IgD-negative memory B cell (primary cell): ENCODE results near the gene MYO1E. TPM values are rescaled to one million over a fixed set of nuclear protein-coding genes. Genes with fewer than 3 reads are reported as not detected.

ENCODE experiments used
- H3K27ac Mint-ChIP-seq, 3 donors: one replicate each; pipeline ENCODE4 v1.8.0; 2020 to 2022; ENCODE audit warnings: mild to moderate bottlenecking in 3 of 3, mixed read lengths in 3 of 3, moderate library complexity in 1 of 3
- H3K27me3 Mint-ChIP-seq: one replicate; pipeline ENCODE4 v1.8.0; 2021; ENCODE audit warnings: mixed read lengths
- H3K36me3 Mint-ChIP-seq: one replicate; pipeline ENCODE4 v1.8.0; 2020; ENCODE audit warnings: mild to moderate bottlenecking, mixed read lengths
- H3K4me1 Mint-ChIP-seq, 3 donors: one replicate each; pipeline ENCODE4 v1.8.0; 2020 to 2022; ENCODE audit warnings: mixed read lengths in 3 of 3, mild to moderate bottlenecking in 1 of 3
- H3K4me3 Mint-ChIP-seq, 4 donors: one replicate each; pipeline ENCODE4 v1.8.0; 2020 to 2022; ENCODE audit warnings: mild to moderate bottlenecking in 4 of 4, mixed read lengths in 4 of 4, moderate library complexity in 3 of 4
- H3K9me3 Mint-ChIP-seq, 3 donors: one replicate each; pipeline ENCODE4 v1.8.0; 2020 to 2021; ENCODE audit warnings: mixed read lengths in 3 of 3, mild to moderate bottlenecking in 1 of 3
- polyA plus RNA-seq: library from polyadenylated mRNA; unstranded; fragments of 300-500 nt; fragmentation: Illumina TruSeq; gene quantifications from one replicate; pipeline ENCODE4 v1.2.3, GENCODE V29; 2021

MYO1E gene
- polyA plus RNA-seq, 1 donor from 2014 or later, result 27.4 TPM

DNA sequence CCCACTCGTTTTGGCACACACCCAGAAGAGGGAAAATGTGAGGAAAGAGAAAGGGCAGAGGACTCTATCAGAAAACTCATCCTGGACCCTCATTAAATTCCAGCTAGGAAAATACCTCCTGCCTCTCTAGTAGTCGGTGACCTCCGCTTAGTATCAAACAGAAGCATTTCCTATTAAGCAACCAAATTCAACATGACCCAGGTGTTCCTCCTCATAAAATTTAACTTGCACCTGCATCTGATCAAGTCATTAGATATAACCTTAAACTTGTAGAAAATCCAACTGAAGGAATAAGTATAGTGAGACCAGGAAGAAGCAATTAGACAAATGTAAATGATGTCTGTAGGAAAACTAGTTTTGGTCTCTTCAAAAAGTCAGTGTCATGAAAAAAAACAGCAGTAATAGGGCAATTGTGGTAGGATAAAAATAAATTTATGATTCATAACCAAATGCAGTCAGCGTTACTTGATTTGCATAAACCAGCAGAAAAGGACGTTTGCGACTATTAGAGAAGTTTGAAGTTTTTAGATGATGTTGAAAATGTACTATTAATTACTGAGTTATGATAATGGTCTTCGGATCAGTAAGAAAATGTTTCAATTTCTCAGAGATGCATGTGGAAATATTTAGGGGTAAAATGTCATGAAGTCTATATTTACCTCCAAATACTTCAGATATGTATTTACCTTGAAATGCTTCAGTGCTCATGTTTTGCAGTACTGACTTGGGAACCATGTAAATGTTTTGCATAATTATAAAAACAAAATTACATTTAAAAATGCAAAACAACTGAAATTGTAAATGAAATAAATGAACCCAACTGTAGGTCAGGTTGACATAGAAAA is 121.4 kb downstream of the MYO1E start:
- Mint-ChIP-seq H3K4me1 (peaks cover 33 to 46% (median 35%) of the 10 kb centered on the region in 3 donors), H3K27me3 (peaks cover 6% of the 10 kb centered on the region), H3K27ac (peak overlapping the region; percentile 64 to 90 (median 84)), H3K4me3 (peak overlapping the region; percentile 62 to 93 (median 78)), H3K36me3 (peaks cover 4% of the 10 kb centered on the region), H3K9me3 (no peaks in the 10 kb centered on the region)

- Mint-ChIP-seq H3K4me1 (peaks cover 33 to 41% (median 37%) of the 10 kb centered on the region in 3 donors), H3K27ac (peak overlapping the region in 1 of 3 donors; percentile 85), H3K36me3 (peaks cover 4% of the 10 kb centered on the region), H3K9me3 (no peaks in the 10 kb centered on the region), H3K27me3 (peaks cover 6% of the 10 kb centered on the region), H3K4me3 (peak overlapping the region in 3 of 4 donors; percentile 25 to 87 (median 48))
Observed at GRCh38 chr15:59250249-59250648, 122.4 kb downstream of the MYO1E start.

GRCh38 chr15:59249816-59250215 is 122.9 kb downstream of the MYO1E start:
- Mint-ChIP-seq H3K4me3 (peak overlapping the region in 3 of 4 donors; percentile 48 to 87 (median 49)), H3K36me3 (peaks cover 4% of the 10 kb centered on the region), H3K27me3 (peaks cover 6% of the 10 kb centered on the region), H3K9me3 (no peaks in the 10 kb centered on the region), H3K27ac (peak overlapping the region in 1 of 3 donors; percentile 85), H3K4me1 (peaks cover 33 to 41% (median 37%) of the 10 kb centered on the region in 3 donors)

DNA sequence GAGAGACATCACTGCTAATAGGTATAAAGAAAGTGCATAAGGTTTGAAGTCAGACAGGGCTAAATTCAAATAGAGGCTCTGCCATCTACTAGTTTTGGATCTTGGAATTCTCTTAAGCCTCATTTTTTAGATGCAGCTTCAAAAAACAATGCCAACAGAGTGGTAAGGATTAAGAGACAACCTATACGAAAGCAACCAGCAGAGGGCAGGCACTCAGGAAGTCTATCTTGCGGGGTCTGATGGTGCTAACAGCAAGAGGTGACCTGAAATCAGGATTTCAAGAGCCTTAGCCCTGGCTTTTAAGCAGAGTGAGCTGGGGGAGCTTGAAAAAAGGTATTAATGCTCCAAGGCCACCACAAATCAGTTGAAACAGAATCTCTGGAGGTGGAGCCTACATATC is 125.3 kb downstream of the MYO1E start:
- Mint-ChIP-seq H3K27me3 (peaks cover 4% of the 10 kb centered on the region), H3K27ac (peak overlapping the region in 1 of 3 donors; percentile 56), H3K9me3 (no peaks in the 10 kb centered on the region), H3K36me3 (peaks cover 2% of the 10 kb centered on the region), H3K4me3 (peak overlapping the region in 1 of 4 donors; percentile 55), H3K4me1 (peaks cover 29 to 43% (median 29%) of the 10 kb centered on the region in 3 donors)

DNA sequence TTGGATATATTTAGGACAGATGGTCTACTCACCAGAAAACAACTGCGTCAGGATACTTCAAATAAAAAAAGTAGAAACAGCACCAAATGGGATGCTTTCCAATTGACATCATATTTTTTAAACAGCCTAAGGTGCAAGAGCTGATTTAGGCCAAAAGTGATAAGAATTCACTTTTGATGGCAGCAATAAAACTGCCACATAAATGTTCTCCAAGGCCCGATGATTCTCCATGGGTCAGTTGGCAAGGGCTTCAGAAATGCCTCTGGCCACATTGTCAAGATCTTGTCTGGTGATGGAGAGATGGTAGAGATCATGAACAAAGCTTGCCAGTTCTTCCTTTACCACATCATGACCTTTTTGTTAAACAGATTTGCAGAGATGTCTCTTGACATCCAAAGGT is 127.1 kb downstream of the MYO1E start:
- no peak overlapping the region for H3K27ac Mint-ChIP-seq
- H3K4me3 Mint-ChIP-seq, result no peak overlapping the region
- peaks cover 20 to 32% (median 22%) of the 10 kb centered on the region in 3 donors for H3K4me1 Mint-ChIP-seq
- peaks cover 4% of the 10 kb centered on the region for H3K36me3 Mint-ChIP-seq
- H3K9me3 Mint-ChIP-seq, result no peaks in the 10 kb centered on the region
- H3K27me3 Mint-ChIP-seq, result peaks cover 4% of the 10 kb centered on the region

GRCh38 chr15:59244337-59244736 is 128.3 kb downstream of the MYO1E start:
- Mint-ChIP-seq H3K4me3 (no peak overlapping the region), H3K27ac (no peak overlapping the region), H3K9me3 (no peaks in the 10 kb centered on the region), H3K36me3 (peaks cover 4% of the 10 kb centered on the region), H3K27me3 (no peaks in the 10 kb centered on the region), H3K4me1 (peaks cover 11 to 28% (median 12%) of the 10 kb centered on the region in 3 donors)

- Mint-ChIP-seq H3K27me3 (no peaks in the 10 kb centered on the region), H3K36me3 (peaks cover 4% of the 10 kb centered on the region), H3K27ac (no peak overlapping the region), H3K4me1 (peaks cover 11 to 26% (median 13%) of the 10 kb centered on the region in 3 donors), H3K9me3 (no peaks in the 10 kb centered on the region), H3K4me3 (no peak overlapping the region)
Observed at GRCh38 chr15:59243622-59244021, 129.0 kb downstream of the MYO1E start.

DNA sequence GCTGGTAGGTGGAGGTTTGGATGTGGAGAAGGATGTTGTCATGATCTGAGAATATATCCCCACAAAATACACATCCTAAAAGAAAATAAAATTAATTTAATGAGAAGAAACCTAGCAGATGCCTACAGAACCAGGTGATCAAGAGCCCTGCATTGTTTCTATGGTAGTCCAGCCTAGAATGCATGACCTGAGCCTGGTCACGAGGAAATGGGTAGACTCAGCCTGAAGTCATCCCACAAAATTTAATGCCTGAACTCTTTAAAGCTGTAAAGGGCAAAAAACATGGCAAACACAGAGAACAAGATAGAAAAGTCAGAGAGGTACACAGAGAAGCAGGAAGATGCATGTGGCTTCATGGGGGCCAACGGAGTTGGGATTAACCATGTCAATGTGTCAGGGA is 130.0 kb downstream of the MYO1E start:
- H3K36me3 Mint-ChIP-seq, result peaks cover 4% of the 10 kb centered on the region
- no peak overlapping the region for H3K4me3 Mint-ChIP-seq
- H3K9me3 Mint-ChIP-seq, result no peaks in the 10 kb centered on the region
- peaks cover 15 to 27% (median 19%) of the 10 kb centered on the region in 3 donors for H3K4me1 Mint-ChIP-seq
- H3K27me3 Mint-ChIP-seq, result no peaks in the 10 kb centered on the region
- no peak overlapping the region for H3K27ac Mint-ChIP-seq

DNA sequence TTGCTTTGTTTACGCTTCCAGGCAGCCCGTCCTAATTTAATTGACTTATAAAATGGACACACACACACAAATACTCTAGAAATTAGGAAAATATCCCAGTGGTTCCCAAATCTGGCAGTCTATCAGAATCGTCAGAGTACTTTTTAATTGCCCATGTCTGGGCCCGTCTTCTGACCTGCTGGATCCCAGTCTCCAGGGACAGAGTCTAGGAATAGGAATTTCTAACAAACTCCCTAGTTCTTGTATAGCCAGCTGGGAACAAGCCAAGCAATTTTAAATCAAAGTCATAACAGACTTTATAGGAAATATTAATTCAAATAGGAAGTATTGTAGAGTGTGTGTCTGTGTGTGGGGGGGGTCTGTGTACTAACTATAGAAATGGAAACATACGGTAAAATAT is 132.6 kb downstream of the MYO1E start:
- H3K4me1 Mint-ChIP-seq, result peaks cover 26 to 35% (median 26%) of the 10 kb centered on the region in 3 donors
- no peak overlapping the region for H3K4me3 Mint-ChIP-seq
- H3K27me3 Mint-ChIP-seq, result no peaks in the 10 kb centered on the region
- peak overlapping the region in 1 of 3 donors; percentile 25 for H3K27ac Mint-ChIP-seq
- peaks cover 4% of the 10 kb centered on the region for H3K36me3 Mint-ChIP-seq
- H3K9me3 Mint-ChIP-seq, result no peaks in the 10 kb centered on the region

DNA sequence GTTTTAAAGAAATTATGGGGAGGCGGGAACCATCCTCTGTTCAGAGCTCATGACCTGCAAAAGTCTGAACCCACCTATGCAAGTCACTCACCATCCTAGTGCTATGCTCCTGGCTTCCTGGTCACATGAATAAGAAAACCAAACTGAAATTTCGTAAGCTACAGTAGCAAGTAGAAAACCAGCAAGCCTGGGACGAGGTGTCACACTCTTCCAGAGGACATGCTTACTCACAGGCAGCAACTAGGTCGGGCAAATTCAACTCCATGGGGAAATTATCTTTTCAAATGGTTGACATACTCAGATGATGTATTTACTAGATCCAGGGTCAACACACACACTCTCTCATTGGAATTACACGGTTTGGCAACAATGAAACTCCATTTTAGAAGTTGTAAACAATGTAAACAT is 134.7 kb downstream of the MYO1E start:
- H3K9me3 Mint-ChIP-seq, result no peaks in the 10 kb centered on the region
- H3K4me3 Mint-ChIP-seq, result peak overlapping the region in 3 of 4 donors; percentile 35 to 71 (median 62)
- H3K27ac Mint-ChIP-seq, result peak overlapping the region in 1 of 3 donors; percentile 18

DNA sequence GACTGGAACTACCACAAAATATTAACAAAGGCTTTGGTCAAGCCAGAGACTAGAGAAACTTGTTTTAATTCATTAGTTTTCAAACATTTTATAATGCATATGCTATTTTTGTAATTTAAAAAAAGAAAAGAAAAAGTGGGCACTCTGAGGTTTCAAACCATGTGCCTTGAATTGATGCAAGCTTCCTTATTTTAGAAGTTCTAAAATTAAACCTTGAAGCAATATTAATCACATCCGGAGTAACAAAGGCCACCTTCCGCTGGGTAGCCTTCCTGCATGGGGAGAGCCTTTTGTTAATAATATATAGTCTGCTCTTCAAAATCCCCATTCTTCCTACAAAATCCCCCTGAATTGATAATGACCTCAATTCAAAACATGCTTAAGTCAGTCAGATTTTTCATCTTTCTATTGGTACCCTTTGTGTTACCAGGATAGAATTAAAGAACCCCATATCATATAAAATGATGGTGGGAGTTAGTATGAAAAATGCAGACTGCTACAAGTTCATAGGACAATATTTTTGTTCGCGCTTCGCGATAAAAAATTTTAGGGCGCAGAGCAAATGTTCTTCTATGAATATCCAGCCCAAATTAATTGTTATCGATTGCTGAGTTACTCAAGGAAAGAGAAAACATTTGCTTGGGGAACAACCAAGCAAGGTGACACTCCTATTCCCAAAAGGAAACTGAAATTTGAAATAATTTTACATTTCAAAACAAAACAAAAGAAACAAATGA is 135.4 kb downstream of the MYO1E start:
- Mint-ChIP-seq H3K4me3 (peak overlapping the region; percentile 25 to 71 (median 62)), H3K27me3 (no peaks in the 10 kb centered on the region), H3K4me1 (peaks cover 25 to 28% (median 25%) of the 10 kb centered on the region in 3 donors), H3K9me3 (no peaks in the 10 kb centered on the region), H3K27ac (peak overlapping the region in 2 of 3 donors; percentile 18 to 60), H3K36me3 (peaks cover 2% of the 10 kb centered on the region)

More for the DNA sequence above, 134.7 kb downstream of the MYO1E start:
- Mint-ChIP-seq H3K4me1 (peaks cover 25 to 28% (median 26%) of the 10 kb centered on the region in 3 donors), H3K36me3 (peaks cover 2% of the 10 kb centered on the region), H3K27me3 (no peaks in the 10 kb centered on the region)

DNA sequence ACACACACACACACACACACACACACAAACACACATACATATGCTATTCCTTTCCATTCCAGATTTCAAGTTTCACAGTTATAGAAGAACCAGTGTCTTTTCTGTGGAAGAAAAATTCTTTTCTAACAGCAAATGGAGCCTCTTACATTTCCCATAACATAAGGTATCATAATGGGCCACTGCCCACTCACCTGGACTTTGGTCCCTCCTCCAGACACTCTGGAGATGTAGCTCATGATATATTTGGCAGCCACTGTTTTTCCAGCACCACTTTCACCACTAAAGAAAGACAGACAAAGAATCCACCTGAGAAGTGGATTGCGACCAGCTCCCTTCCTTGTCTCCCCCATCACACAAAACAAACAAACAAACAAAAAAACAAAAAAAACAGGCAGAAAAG is 136.3 kb downstream of the MYO1E start:
- Mint-ChIP-seq H3K4me3 (peak overlapping the region in 2 of 4 donors; percentile 70 to 75), H3K4me1 (peaks cover 25 to 28% (median 25%) of the 10 kb centered on the region in 3 donors), H3K9me3 (no peaks in the 10 kb centered on the region), H3K36me3 (peaks cover 2% of the 10 kb centered on the region), H3K27ac (peak overlapping the region in 1 of 3 donors; percentile 46), H3K27me3 (no peaks in the 10 kb centered on the region)

- H3K4me3 Mint-ChIP-seq, result no peak overlapping the region
- peaks cover 13% of the 10 kb centered on the region in 3 donors for H3K4me1 Mint-ChIP-seq
- H3K36me3 Mint-ChIP-seq, result no peaks in the 10 kb centered on the region
- no peaks in the 10 kb centered on the region for H3K9me3 Mint-ChIP-seq
- no peak overlapping the region for H3K27ac Mint-ChIP-seq
- no peaks in the 10 kb centered on the region for H3K27me3 Mint-ChIP-seq
Observed at GRCh38 chr15:59232476-59232875, 140.2 kb downstream of the MYO1E start.

- Mint-ChIP-seq H3K36me3 (peaks cover 2% of the 10 kb centered on the region), H3K4me3 (no peak overlapping the region), H3K27me3 (no peaks in the 10 kb centered on the region), H3K27ac (no peak overlapping the region), H3K9me3 (no peaks in the 10 kb centered on the region), H3K4me1 (no peaks in the 10 kb centered on the region)
Observed at GRCh38 chr15:59230531-59231055, 142.1 kb downstream of the MYO1E start.

GRCh38 chr15:59229453-59229852 is 143.2 kb downstream of the MYO1E start:
- no peaks in the 10 kb centered on the region for H3K9me3 Mint-ChIP-seq
- H3K36me3 Mint-ChIP-seq, result peaks cover 2% of the 10 kb centered on the region
- no peaks in the 10 kb centered on the region for H3K4me1 Mint-ChIP-seq
- H3K27ac Mint-ChIP-seq, result no peak overlapping the region
- H3K4me3 Mint-ChIP-seq, result no peak overlapping the region
- H3K27me3 Mint-ChIP-seq, result no peaks in the 10 kb centered on the region
